Ramos (cell line): ENCODE measurements around the gene DISP2.

Source experiments
- in situ Hi-C: fragments of 300-500 bp; cut with MboI; formaldehyde crosslinking; loops from one replicate; pipeline ENCODE4 v1.14.3; 2022; ENCODE audit warnings: low sequenced_read_pairs; ENCODE audit not compliant: unreplicated experiment

Gene DISP2

GRCh38 chr15:40357723-40358470 is at the start of gene DISP2:
TSS of gene DISP2 (plus strand) at chr15:40358219. CDS start at chr15:40358322, 103 bp downstream.
- in situ Hi-C loops: no loop called here

GRCh38 chr15:40309344-40309862 is 48.6 kb upstream of the DISP2 start:
- in situ Hi-C loops: no loop called here

- in situ Hi-C loops: no loop called here
These were observed 47.7 kb upstream of the DISP2 start for GRCh38 chr15:40310001-40310959.

- in situ Hi-C loops: no loop called here
These were observed 47.0 kb upstream of the DISP2 start for GRCh38 chr15:40310993-40311392.

GRCh38 chr15:40312370-40313158 is 45.5 kb upstream of the DISP2 start:
- in situ Hi-C loops: no loop called here

GRCh38 chr15:40313531-40314398 is 44.3 kb upstream of the DISP2 start:
- in situ Hi-C loops: no loop called here

- in situ Hi-C loops: no loop called here
These were observed 43.2 kb upstream of the DISP2 start for GRCh38 chr15:40314723-40315276.

- in situ Hi-C loops: no loop called here
These were observed 41.1 kb upstream of the DISP2 start for GRCh38 chr15:40316931-40317330.

GRCh38 chr15:40317580-40317979 is 40.4 kb upstream of the DISP2 start:
- in situ Hi-C loops: no loop called here

- in situ Hi-C loops: no loop called here
These were observed 37.6 kb upstream of the DISP2 start for GRCh38 chr15:40320409-40320808.

- in situ Hi-C loops: no loop called here
These were observed 37.1 kb upstream of the DISP2 start for GRCh38 chr15:40320931-40321371.

- in situ Hi-C loops: no loop called here
These were observed 35.3 kb upstream of the DISP2 start for GRCh38 chr15:40322531-40323238.

GRCh38 chr15:40323239-40323952 is 34.6 kb upstream of the DISP2 start, which contains the start of gene INAFM2:
TSS of gene INAFM2 (plus strand) at chr15:40323692. CDS start at chr15:40324056, 364 bp downstream.
- in situ Hi-C loops: no loop called here

- in situ Hi-C loops: no loop called here
These were observed 33.8 kb upstream of the DISP2 start for GRCh38 chr15:40323953-40324937.

- in situ Hi-C loops: no loop called here
These were observed 32.8 kb upstream of the DISP2 start for GRCh38 chr15:40325188-40325587.

- in situ Hi-C loops: no loop called here
These were observed 32.3 kb upstream of the DISP2 start for GRCh38 chr15:40325700-40326099.
